Fibroblast of villous mesenchyme (primary cell): Measurements from ENCODE around the gene BMP4. TPM values are rescaled to one million over a fixed set of nuclear protein-coding genes. Genes with fewer than 3 reads are reported as not detected.

Source experiments
- DNase-seq: peaks from one replicate; pipeline ENCODE4 v3.0.0-alpha.2; 2010; ENCODE audit warnings: low read depth
- H3K4me3 ChIP-seq: 2 replicates; pipeline ENCODE4 v1.5.1; 2011; ENCODE audit warnings: low read depth, mild to moderate bottlenecking, low read length
- total RNA-seq: library from RNA; depleted of rRNA; stranded (reverse); fragments of >200 nt; gene quantifications from 2 replicates; pipeline ENCODE4 v1.2.3, GENCODE V29; 2012
- TF ChIP-seq, protein P1 (sequence below): IDR thresholded peaks from 2 replicates; pipeline ENCODE4 v1.5.1; 2012; ENCODE audit warnings: low read depth, mild to moderate bottlenecking, low read length; ENCODE audit not compliant: insufficient read depth

Gene BMP4
- total RNA-seq, 1 donor: 9.9 TPM

GRCh38 chr14:53938136-53938837 is 18.3 kb downstream of the BMP4 start:
- no peak for DNase-seq
- no peak overlapping the region for H3K4me3 ChIP-seq
- TF ChIP-seq, protein P1, sequence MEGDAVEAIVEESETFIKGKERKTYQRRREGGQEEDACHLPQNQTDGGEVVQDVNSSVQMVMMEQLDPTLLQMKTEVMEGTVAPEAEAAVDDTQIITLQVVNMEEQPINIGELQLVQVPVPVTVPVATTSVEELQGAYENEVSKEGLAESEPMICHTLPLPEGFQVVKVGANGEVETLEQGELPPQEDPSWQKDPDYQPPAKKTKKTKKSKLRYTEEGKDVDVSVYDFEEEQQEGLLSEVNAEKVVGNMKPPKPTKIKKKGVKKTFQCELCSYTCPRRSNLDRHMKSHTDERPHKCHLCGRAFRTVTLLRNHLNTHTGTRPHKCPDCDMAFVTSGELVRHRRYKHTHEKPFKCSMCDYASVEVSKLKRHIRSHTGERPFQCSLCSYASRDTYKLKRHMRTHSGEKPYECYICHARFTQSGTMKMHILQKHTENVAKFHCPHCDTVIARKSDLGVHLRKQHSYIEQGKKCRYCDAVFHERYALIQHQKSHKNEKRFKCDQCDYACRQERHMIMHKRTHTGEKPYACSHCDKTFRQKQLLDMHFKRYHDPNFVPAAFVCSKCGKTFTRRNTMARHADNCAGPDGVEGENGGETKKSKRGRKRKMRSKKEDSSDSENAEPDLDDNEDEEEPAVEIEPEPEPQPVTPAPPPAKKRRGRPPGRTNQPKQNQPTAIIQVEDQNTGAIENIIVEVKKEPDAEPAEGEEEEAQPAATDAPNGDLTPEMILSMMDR: no peak

GRCh38 chr14:53934778-53935414 is 21.7 kb downstream of the BMP4 start:
- DNase-seq: no peak
- TF ChIP-seq, protein P1: no peak
- H3K4me3 ChIP-seq: no peak overlapping the region

GRCh38 chr14:53932966-53933365 is 23.7 kb downstream of the BMP4 start:
- TF ChIP-seq, protein P1: no peak

DNA sequence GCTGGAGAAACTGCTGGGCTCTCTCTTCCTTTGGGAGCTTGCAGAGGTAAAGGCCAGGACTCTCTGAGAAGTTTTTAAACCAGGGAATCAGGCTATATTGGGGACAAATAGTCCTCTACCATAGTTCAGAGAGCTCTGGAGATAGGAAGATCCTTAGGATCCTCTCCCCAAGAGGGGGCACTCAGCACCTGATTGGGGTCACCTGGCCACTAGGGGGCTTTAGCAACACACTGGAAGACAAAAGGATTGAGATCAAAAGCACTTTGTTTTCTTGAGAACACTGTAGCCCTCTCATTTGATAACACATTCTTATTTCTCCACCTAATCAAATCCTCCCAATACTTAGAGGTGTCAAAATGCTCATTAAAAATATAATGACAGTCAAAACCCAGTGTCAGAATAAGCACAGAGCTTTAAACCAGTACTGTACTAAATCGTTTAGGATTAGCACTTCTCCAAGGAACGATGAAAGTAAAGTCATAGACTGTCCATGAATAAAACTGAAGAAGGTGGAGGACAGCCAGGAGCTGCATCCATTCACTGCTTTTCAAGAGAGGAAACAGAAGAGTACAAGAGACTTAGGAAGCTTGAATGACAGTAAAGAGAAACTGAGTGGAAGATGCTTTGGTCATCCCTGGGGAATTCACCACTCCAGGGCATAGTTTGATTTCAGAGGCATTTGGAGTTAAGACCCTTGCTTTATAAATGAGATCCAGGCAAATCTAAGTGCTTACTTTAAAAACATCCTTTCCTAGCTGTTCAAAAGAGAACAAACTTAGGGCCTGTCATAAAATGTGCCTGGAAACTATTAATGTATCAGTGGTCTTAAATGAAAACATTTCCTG is 26.5 kb downstream of the BMP4 start:
- H3K4me3 ChIP-seq: no peak overlapping the region
- TF ChIP-seq, protein P1: peak; percentile 48
- peak; percentile 38 for DNase-seq

More at GRCh38 chr14:53932966-53933365, 23.7 kb downstream of the BMP4 start:
- DNase-seq: no peak
- no peak overlapping the region for H3K4me3 ChIP-seq

- DNase-seq: peak; percentile 68
- no peak overlapping the region for H3K4me3 ChIP-seq
- TF ChIP-seq, protein P1: no peak
Observed at GRCh38 chr14:53927171-53927570, 29.5 kb downstream of the BMP4 start.

DNA sequence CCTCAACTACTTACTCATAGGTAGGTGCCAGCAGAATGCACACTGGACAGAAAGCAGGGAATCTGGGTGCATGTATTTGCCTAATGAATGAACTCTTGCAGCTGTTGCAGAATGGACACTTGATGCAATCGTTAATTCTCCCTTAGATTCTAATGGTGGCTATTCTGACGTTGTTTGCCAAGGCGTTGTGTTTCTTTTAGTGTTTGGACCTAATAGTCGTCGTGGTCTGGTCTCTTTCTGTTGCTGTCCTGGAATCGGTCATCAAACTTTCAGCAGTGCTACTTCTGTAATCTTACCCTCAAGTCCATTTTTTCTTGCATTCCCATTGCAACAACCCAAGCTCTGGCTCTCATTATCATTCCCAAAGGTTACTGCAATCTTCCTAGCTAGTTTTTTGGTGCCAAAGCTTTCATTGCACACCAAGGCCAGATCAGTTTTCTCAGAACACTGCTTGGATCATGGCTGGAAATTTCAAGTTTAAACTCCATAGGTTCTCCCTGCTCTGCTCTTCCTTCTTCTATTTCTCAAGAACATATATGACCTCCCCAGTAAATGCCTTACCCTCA is 31.3 kb downstream of the BMP4 start:
- peak; percentile 59 for DNase-seq
- TF ChIP-seq, protein P1: no peak

More for the DNA sequence above, 31.3 kb downstream of the BMP4 start:
- H3K4me3 ChIP-seq: no peak overlapping the region
